Esophagus squamous epithelium (tissue), 5 donors: ENCODE data around the gene PPARG. TPM values are rescaled to one million over a fixed set of nuclear protein-coding genes. Genes with fewer than 3 reads are reported as not detected.
"Not testable (repeated sequence)": the region's sequence is repeated elsewhere in the genome, so short reads cannot be mapped to it uniquely, and the experiment has no call there.

ENCODE experiments used
- DNase-seq: peaks from one replicate; lab custom pipeline; 2025; lab: John Stamatoyannopoulos, UW
- H3K27ac ChIP-seq, 4 donors: fragments of 200-600 bp; sonication (generic); one replicate each; pipeline ENCODE4 v1.5.1; 2016 to 2019; ENCODE audit warnings: mild to moderate bottlenecking in 1 of 4
- H3K27me3 ChIP-seq, 4 donors: fragments of 200-600 bp; sonication (generic); 1 replicate in 3 of 4; 2 replicates in 1 of 4; pipeline versions ENCODE4 v1.5.1 to v1.6.0; 2017 to 2021; ENCODE audit warnings: antibody characterized with exemption in 1 of 4
- H3K36me3 ChIP-seq, 3 donors: fragments of 200-600 bp; sonication (generic); one replicate each; pipeline ENCODE4 v1.5.1; 2016 to 2019
- H3K4me1 ChIP-seq, 3 donors: fragments of 200-600 bp; sonication (generic); one replicate each; pipeline ENCODE4 v1.5.1; 2017 to 2019
- H3K4me3 ChIP-seq, 4 donors: fragments of 200-600 bp; sonication (generic); 1 replicate in 3 of 4; 2 replicates in 1 of 4; pipeline ENCODE4 v1.5.1; 2016 to 2019; ENCODE audit warnings: mild to moderate bottlenecking in 2 of 4, moderate library complexity in 1 of 4
- H3K9me3 ChIP-seq, 3 donors: fragments of 200-600 bp; sonication (generic); one replicate each; pipeline ENCODE4 v1.5.1; 2016 to 2019
- CTCF ChIP-seq, 6 experiments: fragments of 450-650 bp in 4 of 6; fragments of 200-600 bp in 2 of 6; sonication (generic) in 2 of 6; IDR thresholded peaks; one replicate each; pipeline ENCODE4 v1.5.1; 2016 to 2019; ENCODE audit warnings: antibody characterized with exemption in 6 of 6, mild to moderate bottlenecking in 4 of 6, moderate library complexity in 4 of 6
- POLR2A ChIP-seq, 4 donors: fragments of 450-650 bp; IDR thresholded peaks; one replicate each; pipeline ENCODE4 v1.6.1; 2017; ENCODE audit warnings: antibody characterized with exemption in 4 of 4, mild to moderate bottlenecking in 4 of 4, moderate library complexity in 3 of 4
- WGBS, 2 donors: methylation state at CpG; one replicate each; pipeline ENCODE4 v1.1.5; 2018; 5-methylcytosine and 5-hydroxymethylcytosine counted together
- intact Hi-C: fragments of 100-400 bp; cut with DNase I; formaldehyde crosslinking; loops from one replicate; pipeline ENCODE4 v1.15.0; 2022
- total RNA-seq, 4 donors: library from RNA; depleted of rRNA; stranded (reverse); fragments of >200 nt; gene quantifications; one replicate each; pipeline ENCODE4 v1.1.0, GENCODE V29; 2016
- donor health status: DM: yes; HTN: yes; CAD: no.

Gene PPARG
- total RNA-seq, 4 donors from 2014 or later = 6.3 to 13.8 (median 11.4) TPM

DNA sequence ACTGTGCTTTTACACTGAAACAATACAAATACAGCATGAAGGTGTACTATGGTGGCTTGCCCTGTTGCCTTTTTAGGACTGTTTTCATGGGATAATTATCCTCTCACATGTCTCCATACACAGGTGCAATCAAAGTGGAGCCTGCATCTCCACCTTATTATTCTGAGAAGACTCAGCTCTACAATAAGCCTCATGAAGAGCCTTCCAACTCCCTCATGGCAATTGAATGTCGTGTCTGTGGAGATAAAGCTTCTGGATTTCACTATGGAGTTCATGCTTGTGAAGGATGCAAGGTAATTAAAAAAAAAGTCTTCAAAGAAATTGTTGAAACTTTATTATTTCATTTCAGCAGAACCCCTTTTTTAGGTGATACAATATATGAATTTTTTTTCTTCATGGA lies 92.3 kb downstream of the PPARG start:
- WGBS, 2 donors = 89 to 100% methylated on average over 1 of the region's 1 CpG
- no peak for DNase-seq
- Histone ChIP-seq H3K9me3 (no peaks in the 10 kb centered on the region), H3K27me3 (no peaks in the 10 kb centered on the region), H3K27ac (no peak overlapping the region), H3K36me3 (peaks cover 0 to 17% (median 0%) of the 10 kb centered on the region in 3 donors), H3K4me1 (no peaks in the 10 kb centered on the region), H3K4me3 (no peak overlapping the region)
- intact Hi-C loops = no loop called here
- TF ChIP-seq CTCF (IDR thresholded peaks at IDR 0.05) (no peak), POLR2A (IDR thresholded peaks at IDR 0.05) (no peak)

GRCh38 chr3:12383218-12383617 lies 94.3 kb downstream of the PPARG start:
- intact Hi-C loops = no loop called here
- WGBS, 2 donors = 73 to 88% methylated on average over 2 of the region's 2 CpGs
- Histone ChIP-seq H3K4me3 (no peak overlapping the region), H3K36me3 (peaks cover 0 to 17% (median 0%) of the 10 kb centered on the region in 3 donors), H3K4me1 (no peaks in the 10 kb centered on the region), H3K9me3 (no peaks in the 10 kb centered on the region), H3K27ac (no peak overlapping the region), H3K27me3 (no peaks in the 10 kb centered on the region)
- TF ChIP-seq CTCF (IDR thresholded peaks at IDR 0.05) (no peak), POLR2A (IDR thresholded peaks at IDR 0.05) (no peak)
- no peak for DNase-seq

GRCh38 chr3:12384451-12385233 lies 95.8 kb downstream of the PPARG start:
- H3K27ac ChIP-seq = no peak overlapping the region
- no peak for DNase-seq
- TF ChIP-seq POLR2A (IDR thresholded peaks at IDR 0.05) (no peak), CTCF (IDR thresholded peaks at IDR 0.05) (no peak)
- WGBS, 2 donors = 67 to 89% methylated on average over 1 of the region's 1 CpG
- peaks cover 0 to 17% (median 0%) of the 10 kb centered on the region in 3 donors for H3K36me3 ChIP-seq
- H3K4me3 ChIP-seq = no peak overlapping the region
- H3K27me3 ChIP-seq = no peaks in the 10 kb centered on the region
- H3K9me3 ChIP-seq = no peaks in the 10 kb centered on the region
- H3K4me1 ChIP-seq = no peaks in the 10 kb centered on the region
- intact Hi-C loops = no loop called here

DNA sequence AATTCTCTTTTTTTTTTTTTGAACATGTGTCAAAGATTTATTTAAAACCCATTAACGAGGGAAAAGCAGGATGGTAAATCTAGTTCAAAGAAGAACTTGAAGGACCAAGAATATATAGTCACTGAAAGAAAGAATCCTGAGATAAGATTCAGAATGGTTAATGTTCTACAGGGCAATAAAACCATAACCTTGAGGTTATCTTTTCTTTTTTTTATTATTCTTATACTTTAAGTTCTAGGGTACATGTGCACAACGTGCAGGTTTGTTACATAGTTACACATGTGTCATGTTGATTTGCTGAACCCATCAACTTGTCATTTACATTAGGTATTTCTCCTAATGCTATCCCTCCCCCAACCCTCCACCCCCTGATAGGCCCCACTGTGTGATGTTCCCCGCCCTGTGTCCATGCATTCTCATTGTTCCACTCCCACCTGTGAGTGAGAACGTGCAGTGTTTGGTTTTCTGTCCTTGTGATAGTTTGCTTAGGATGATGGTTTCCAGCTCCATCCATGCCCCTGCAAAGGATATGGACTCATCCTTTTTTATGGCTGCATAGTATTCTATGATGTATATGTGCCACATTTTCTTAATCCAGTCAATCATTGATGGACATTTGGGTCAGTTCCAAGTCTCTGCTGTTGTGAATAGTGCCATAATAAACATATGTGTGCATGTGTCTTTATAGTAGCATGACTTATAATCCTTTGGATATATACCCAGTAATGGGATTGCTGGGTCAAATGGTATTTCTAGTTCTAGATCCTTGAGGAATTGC lies 97.8 kb downstream of the PPARG start:
- H3K27me3 ChIP-seq = not testable (repeated sequence)

DNA sequence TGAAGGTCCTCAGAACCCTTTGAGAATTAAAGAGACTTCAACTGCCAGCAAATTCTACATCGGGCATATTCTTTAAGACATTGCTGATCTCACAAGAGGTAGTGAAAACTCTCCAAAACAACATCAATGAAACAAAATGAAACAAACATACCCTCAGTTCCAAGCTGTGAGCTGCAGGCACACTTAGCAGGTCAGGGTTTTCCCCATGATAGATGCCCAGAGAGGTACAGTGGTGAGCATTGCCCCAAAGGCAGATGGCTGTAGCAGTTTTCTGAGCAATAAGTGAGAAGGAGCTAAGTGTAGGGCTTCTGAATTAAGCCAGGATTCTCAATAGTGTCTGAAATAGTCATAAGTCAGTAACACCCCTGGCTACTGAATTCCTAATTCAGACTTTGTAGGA lies 99.3 kb downstream of the PPARG start:
- Histone ChIP-seq H3K4me1 (no peaks in the 10 kb centered on the region), H3K27ac (no peak overlapping the region), H3K27me3 (no peaks in the 10 kb centered on the region), H3K9me3 (no peaks in the 10 kb centered on the region), H3K4me3 (no peak overlapping the region), H3K36me3 (no peaks in the 10 kb centered on the region)
- no peak for DNase-seq
- intact Hi-C loops = no loop called here
- TF ChIP-seq POLR2A (IDR thresholded peaks at IDR 0.05) (no peak), CTCF (IDR thresholded peaks at IDR 0.05) (no peak)
- WGBS, 2 donors = 78 to 88% methylated on average over 1 of the region's 1 CpG

More for the DNA sequence above, 97.8 kb downstream of the PPARG start:
- 86 to 94% methylated on average over 4 of the region's 4 CpGs for WGBS, 2 donors
- H3K27ac ChIP-seq, DNase-seq, intact Hi-C loops, H3K4me1 ChIP-seq, H3K4me3 ChIP-seq, H3K36me3 ChIP-seq, H3K9me3 ChIP-seq: not testable (repeated sequence)
